Sigmoid colon (tissue), 7 donors: ENCODE data around the gene SARM1. TPM values are rescaled to one million over a fixed set of nuclear protein-coding genes. Genes with fewer than 3 reads are reported as not detected.

ENCODE experiments used
- DNase-seq: peaks from one replicate; pipeline ENCODE4 v3.0.0-alpha.2; 2019
- H3K27ac ChIP-seq, 4 donors: fragments of 200-600 bp; sonication (generic); one replicate each; pipeline ENCODE4 v1.5.1; 2016 to 2019; ENCODE audit warnings: mild to moderate bottlenecking in 1 of 4
- H3K27me3 ChIP-seq, 3 donors: fragments of 200-600 bp; sonication (generic); one replicate each; pipeline ENCODE4 v1.5.1; 2019; ENCODE audit warnings: mild to moderate bottlenecking in 1 of 3
- H3K36me3 ChIP-seq, 4 donors: fragments of 200-600 bp; sonication (generic); one replicate each; pipeline ENCODE4 v1.5.1; 2016 to 2019
- H3K4me1 ChIP-seq, 4 donors: fragments of 200-600 bp; sonication (generic); one replicate each; pipeline ENCODE4 v1.5.1; 2017 to 2019
- H3K4me3 ChIP-seq, 4 donors: fragments of 200-600 bp; sonication (generic); one replicate each; pipeline ENCODE4 v1.5.1; 2017 to 2019; ENCODE audit warnings: mild to moderate bottlenecking in 2 of 4, moderate library complexity in 1 of 4
- H3K9me3 ChIP-seq, 4 donors: fragments of 200-600 bp in 3 of 4; sonication (generic) in 3 of 4; one replicate each; pipeline versions ENCODE4 v1.5.1 to v1.6.1; 2013 to 2019
- CTCF ChIP-seq, 4 experiments: fragments of 450-650 bp in 3 of 4; fragments of 200-600 bp in 1 of 4; IDR thresholded peaks; one replicate each; pipeline ENCODE4 v1.5.1; 2016 to 2019; ENCODE audit warnings: antibody characterized with exemption in 4 of 4, mild to moderate bottlenecking in 3 of 4, moderate library complexity in 2 of 4
- EP300 ChIP-seq, 4 donors: sonication (generic); formaldehyde crosslinking; IDR thresholded peaks; one replicate each; pipeline ENCODE4 v1.6.1; 2017; ENCODE audit warnings: antibody characterized with exemption in 4 of 4
- POLR2A ChIP-seq, 2 donors: fragments of 450-650 bp; IDR thresholded peaks; one replicate each; pipeline ENCODE4 v1.6.1; 2016; ENCODE audit warnings: antibody characterized with exemption in 2 of 2, mild to moderate bottlenecking in 2 of 2, moderate library complexity in 2 of 2
- POLR2AphosphoS5 ChIP-seq, 4 donors: sonication (generic); formaldehyde crosslinking; IDR thresholded peaks; one replicate each; pipeline ENCODE4 v1.6.1; 2017; ENCODE audit warnings: antibody characterized with exemption in 4 of 4
- WGBS, 2 donors: extraction: QIAGEN DNeasy Blood & Tissue Kit; methylation state at CpG; one replicate each; pipeline ENCODE4 v1.1.7; 2013; 5-methylcytosine and 5-hydroxymethylcytosine counted together
- intact Hi-C: fragments of 100-400 bp; cut with DNase I; formaldehyde crosslinking; loops from one replicate; pipeline ENCODE4 v1.15.1; 2023
- polyA plus RNA-seq, 3 donors: library from polyadenylated mRNA; stranded (reverse); fragments of 200-250 nt; gene quantifications; one replicate each; pipeline ENCODE4 v1.2.3, GENCODE V29; 2013
- total RNA-seq, 4 donors: library from RNA; depleted of rRNA; stranded (reverse); fragments of >200 nt; gene quantifications; one replicate each; pipeline ENCODE4 v1.1.0, GENCODE V29; 2016
- donor health status: healthy with polysubstance abuse.
- donor health status: Bipolar disorder and iron deficiency.
- donor health status: healthy.

The SARM1 gene
- total and polyA plus RNA-seq, 7 donors: 3.5 to 13.3 (median 8.6) TPM

GRCh38 chr17:28339431-28339830 is 32.1 kb upstream of the SARM1 start:
- TF ChIP-seq POLR2AphosphoS5 (IDR thresholded peaks at IDR 0.05): no peak
- TF ChIP-seq CTCF (IDR thresholded peaks at IDR 0.05): no peak
- TF ChIP-seq EP300 (IDR thresholded peaks at IDR 0.05): no peak
- no peak for TF ChIP-seq POLR2A (IDR thresholded peaks at IDR 0.05)
- H3K4me1 ChIP-seq: peaks cover 0 to 33% (median 25%) of the 10 kb centered on the region in 4 donors
- intact Hi-C loops: loop anchor here (5.0 kb wide), 1 partner anchor 613 kb away; the partner anchor contains the start of gene PHF12
- 96 to 97% methylated on average over 15 of the region's 15 CpGs for WGBS, 2 donors
- no peak overlapping the region for H3K4me3 ChIP-seq
- H3K9me3 ChIP-seq: no peaks in the 10 kb centered on the region
- peak overlapping the region in 1 of 4 donors; percentile 8 for H3K27ac ChIP-seq
- peaks cover 26 to 50% (median 41%) of the 10 kb centered on the region in 4 donors for H3K36me3 ChIP-seq
- no peak for DNase-seq
- H3K27me3 ChIP-seq: no peaks in the 10 kb centered on the region

- Histone ChIP-seq H3K27ac (no peak overlapping the region), H3K4me1 (peaks cover 0 to 28% (median 21%) of the 10 kb centered on the region in 4 donors), H3K27me3 (no peaks in the 10 kb centered on the region), H3K9me3 (no peaks in the 10 kb centered on the region), H3K36me3 (peaks cover 31 to 60% (median 46%) of the 10 kb centered on the region in 4 donors), H3K4me3 (no peak overlapping the region)
- DNase-seq: no peak
- 85 to 89% methylated on average over 6 of the region's 6 CpGs for WGBS, 2 donors
- intact Hi-C loops: no loop called here
- TF ChIP-seq POLR2A (IDR thresholded peaks at IDR 0.05) (no peak), POLR2AphosphoS5 (IDR thresholded peaks at IDR 0.05) (no peak), CTCF (IDR thresholded peaks at IDR 0.05) (no peak)
Observed at GRCh38 chr17:28340374-28340773, 31.1 kb upstream of the SARM1 start.

- DNase-seq: no peak
- 94 to 95% methylated on average over 11 of the region's 11 CpGs for WGBS, 2 donors
- intact Hi-C loops: no loop called here
Observed at GRCh38 chr17:28341516-28341915, 30.0 kb upstream of the SARM1 start.

GRCh38 chr17:28342313-28342712 is 29.2 kb upstream of the SARM1 start:
- Histone ChIP-seq H3K4me1 (peaks cover 0 to 14% (median 11%) of the 10 kb centered on the region in 4 donors), H3K4me3 (no peak overlapping the region), H3K36me3 (peaks cover 34 to 79% (median 47%) of the 10 kb centered on the region in 4 donors), H3K27ac (no peak overlapping the region), H3K27me3 (no peaks in the 10 kb centered on the region), H3K9me3 (no peaks in the 10 kb centered on the region)
- TF ChIP-seq POLR2AphosphoS5 (IDR thresholded peaks at IDR 0.05) (no peak), CTCF (IDR thresholded peaks at IDR 0.05) (no peak), EP300 (IDR thresholded peaks at IDR 0.05) (no peak), POLR2A (IDR thresholded peaks at IDR 0.05) (no peak)
- DNase-seq: no peak
- 93 to 94% methylated on average over 14 of the region's 14 CpGs for WGBS, 2 donors
- intact Hi-C loops: no loop called here

More at GRCh38 chr17:28341516-28341915, 30.0 kb upstream of the SARM1 start:
- no peak overlapping the region for H3K27ac ChIP-seq
- no peaks in the 10 kb centered on the region for H3K27me3 ChIP-seq
- H3K36me3 ChIP-seq: peaks cover 31 to 71% (median 46%) of the 10 kb centered on the region in 4 donors
- TF ChIP-seq POLR2AphosphoS5 (IDR thresholded peaks at IDR 0.05) (no peak), POLR2A (IDR thresholded peaks at IDR 0.05) (no peak), EP300 (IDR thresholded peaks at IDR 0.05) (no peak), CTCF (IDR thresholded peaks at IDR 0.05) (no peak)
- no peaks in the 10 kb centered on the region for H3K9me3 ChIP-seq
- no peak overlapping the region for H3K4me3 ChIP-seq
- peaks cover 0 to 21% (median 15%) of the 10 kb centered on the region in 4 donors for H3K4me1 ChIP-seq

- WGBS, 2 donors: 79 to 86% methylated on average over 10 of the region's 10 CpGs
- Histone ChIP-seq H3K27ac (no peak overlapping the region), H3K4me1 (peaks cover 0 to 11% (median 1%) of the 10 kb centered on the region in 4 donors), H3K36me3 (peaks cover 44 to 91% (median 59%) of the 10 kb centered on the region in 4 donors), H3K27me3 (no peaks in the 10 kb centered on the region), H3K9me3 (no peaks in the 10 kb centered on the region), H3K4me3 (no peak overlapping the region)
- intact Hi-C loops: no loop called here
- no peak for DNase-seq
- TF ChIP-seq POLR2A (IDR thresholded peaks at IDR 0.05) (no peak), EP300 (IDR thresholded peaks at IDR 0.05) (no peak), POLR2AphosphoS5 (IDR thresholded peaks at IDR 0.05) (no peak)
Observed at GRCh38 chr17:28343491-28343932, 28.0 kb upstream of the SARM1 start.
